Measurements from ENCODE around the gene ACSM5.
"Not testable (repeated sequence)": the region's sequence is repeated elsewhere in the genome, so short reads cannot be mapped to it uniquely, and the experiment has no call there.

ACSM5 gene

GRCh38 chr16:20460313-20460712 is 51.0 kb downstream of the ACSM5 start:
- not testable (repeated sequence) for DNase-seq

GRCh38 chr16:20468954-20469353 is 59.6 kb downstream of the ACSM5 start:
- not testable (repeated sequence) for DNase-seq

GRCh38 chr16:20469930-20470329 is 60.6 kb downstream of the ACSM5 start:
- not testable (repeated sequence) for DNase-seq

GRCh38 chr16:20470732-20471131 is 61.4 kb downstream of the ACSM5 start:
- not testable (repeated sequence) for DNase-seq

GRCh38 chr16:20477188-20477744 is 67.9 kb downstream of the ACSM5 start:
- not testable (repeated sequence) for DNase-seq

- not testable (repeated sequence) for DNase-seq
Observed at GRCh38 chr16:20483989-20484388, 74.7 kb downstream of the ACSM5 start.

GRCh38 chr16:20484726-20485125 is 75.4 kb downstream of the ACSM5 start:
- DNase-seq, result no peak

- no peak for DNase-seq
Observed at GRCh38 chr16:20485408-20485807, 76.1 kb downstream of the ACSM5 start.
